GM18507 (cell line): ENCODE data around the gene TP53I11.

Experiments used
- DNase-seq: peaks from one replicate; pipeline ENCODE4 v3.0.0; 2011; ENCODE audit warnings: low read depth; ENCODE audit not compliant: insufficient read length; ENCODE audit errors: extremely low spot score
- FAIRE-seq: peaks from 2 replicates; lab custom pipeline; 2011; peaks lifted over from hg19 to GRCh38; lab: Jason Lieb, UNC

The TP53I11 gene

GRCh38 chr11:44943118-44943517, 7.6 kb downstream of the TP53I11 start:
- FAIRE-seq (no peak), DNase-seq (no peak)

GRCh38 chr11:44942029-44942955, 8.4 kb downstream of the TP53I11 start:
- DNase-seq: no peak
- FAIRE-seq: no peak

GRCh38 chr11:44941259-44942021, 9.2 kb downstream of the TP53I11 start:
- DNase-seq: no peak
- no peak for FAIRE-seq

- FAIRE-seq (no peak), DNase-seq (no peak)
These were observed 9.8 kb downstream of the TP53I11 start for GRCh38 chr11:44940835-44941234.

- FAIRE-seq: no peak
These were observed 10.3 kb downstream of the TP53I11 start for GRCh38 chr11:44940404-44940803.

GRCh38 chr11:44939673-44940395, 10.8 kb downstream of the TP53I11 start:
- DNase-seq (no peak), FAIRE-seq (no peak)

More at GRCh38 chr11:44940404-44940803, 10.3 kb downstream of the TP53I11 start:
- no peak for DNase-seq

GRCh38 chr11:44938066-44938691, 12.5 kb downstream of the TP53I11 start:
- DNase-seq (no peak), FAIRE-seq (no peak)

- no peak for DNase-seq
- no peak for FAIRE-seq
These were observed 13.6 kb downstream of the TP53I11 start for GRCh38 chr11:44936951-44937543.

GRCh38 chr11:44936525-44936924, 14.2 kb downstream of the TP53I11 start:
- DNase-seq: peak; percentile 54

GRCh38 chr11:44934735-44935250, 15.9 kb downstream of the TP53I11 start:
- DNase-seq: no peak
- no peak for FAIRE-seq

More at GRCh38 chr11:44936525-44936924, 14.2 kb downstream of the TP53I11 start:
- peak; percentile 78 for FAIRE-seq

- no peak for FAIRE-seq
- DNase-seq: no peak
These were observed 16.6 kb downstream of the TP53I11 start for GRCh38 chr11:44934110-44934509.

GRCh38 chr11:44931466-44931865, 19.2 kb downstream of the TP53I11 start:
- DNase-seq (no peak), FAIRE-seq (no peak)

- no peak for FAIRE-seq
- DNase-seq: no peak
These were observed 19.9 kb downstream of the TP53I11 start for GRCh38 chr11:44930588-44931302.

GRCh38 chr11:44928816-44929215, 21.9 kb downstream of the TP53I11 start:
- no peak for DNase-seq
- no peak for FAIRE-seq

GRCh38 chr11:44928144-44928543, 22.5 kb downstream of the TP53I11 start:
- DNase-seq: no peak
- no peak for FAIRE-seq

- peak; percentile 36 for DNase-seq
- FAIRE-seq: no peak
These were observed 23.5 kb downstream of the TP53I11 start for GRCh38 chr11:44927174-44927661.

- no peak for FAIRE-seq
These were observed 24.6 kb downstream of the TP53I11 start for GRCh38 chr11:44926036-44926435.

GRCh38 chr11:44923806-44924205, 26.9 kb downstream of the TP53I11 start:
- FAIRE-seq: no peak

More at GRCh38 chr11:44926036-44926435, 24.6 kb downstream of the TP53I11 start:
- DNase-seq: no peak

More at GRCh38 chr11:44923806-44924205, 26.9 kb downstream of the TP53I11 start:
- DNase-seq: no peak
